Liver (tissue), 9 donors: ENCODE results near the gene TMEM221. TPM values are rescaled to one million over a fixed set of nuclear protein-coding genes. Genes with fewer than 3 reads are reported as not detected.

Source experiments
- DNase-seq: peaks from one replicate; pipeline ENCODE4 v3.0.0-alpha.2; 2017; ENCODE audit warnings: low spot score
- H3K27ac ChIP-seq, 2 donors: one replicate each; pipeline ENCODE4 v1.7.0; 2013; ENCODE audit warnings: inconsistent platforms in 2 of 2, low read length in 2 of 2, control low read depth in 1 of 2, low read depth in 1 of 2, mild to moderate bottlenecking in 1 of 2
- H3K27me3 ChIP-seq, 4 donors: one replicate each; pipeline versions ENCODE4 v1.6.1 to v1.7.0; 2013; ENCODE audit warnings: low read length in 3 of 4, inconsistent platforms in 1 of 4, mild to moderate bottlenecking in 1 of 4, moderate library complexity in 1 of 4; ENCODE audit not compliant: control insufficient read depth in 4 of 4, insufficient read depth in 4 of 4
- H3K36me3 ChIP-seq, 4 donors: one replicate each; pipeline versions ENCODE4 v1.6.1 to v1.7.0; 2013; ENCODE audit warnings: low read length in 3 of 4, mild to moderate bottlenecking in 3 of 4, low read depth in 1 of 4, moderate library complexity in 1 of 4; ENCODE audit not compliant: control insufficient read depth in 4 of 4, insufficient read depth in 3 of 4
- H3K4me1 ChIP-seq, 4 donors: one replicate each; pipeline versions ENCODE4 v1.6.1 to v1.7.0; 2013; ENCODE audit warnings: low read length in 3 of 4, mild to moderate bottlenecking in 3 of 4, moderate library complexity in 1 of 4; ENCODE audit not compliant: control insufficient read depth in 4 of 4, insufficient read depth in 4 of 4
- H3K4me3 ChIP-seq, 3 donors: one replicate each; pipeline versions ENCODE4 v1.6.1 to v1.7.0; 2013; ENCODE audit warnings: low read length in 3 of 3, control low read depth in 1 of 3, low read depth in 1 of 3, mild to moderate bottlenecking in 1 of 3
- H3K9ac ChIP-seq, 2 donors: one replicate each; pipeline ENCODE4 v1.7.0; 2013; ENCODE audit warnings: low read length in 2 of 2, mild to moderate bottlenecking in 2 of 2, moderate library complexity in 2 of 2, control low read depth in 1 of 2, low read depth in 1 of 2
- H3K9me3 ChIP-seq, 4 donors: one replicate each; pipeline versions ENCODE4 v1.6.1 to v1.7.0; 2013; ENCODE audit warnings: low read length in 3 of 4; ENCODE audit not compliant: control insufficient read depth in 4 of 4
- EGR1 ChIP-seq, 2 donors: IDR thresholded peaks; 2 replicates each; pipeline ENCODE4 v1.6.1; 2016 to 2018; ENCODE audit warnings: antibody characterized with exemption in 2 of 2, low read depth in 2 of 2
- FOXA1 ChIP-seq: IDR thresholded peaks from 2 replicates; pipeline ENCODE4 v1.6.1; 2016; ENCODE audit warnings: antibody characterized with exemption
- FOXA2 ChIP-seq: IDR thresholded peaks from 2 replicates; pipeline ENCODE4 v1.6.1; 2016; ENCODE audit warnings: antibody characterized with exemption
- GABPA ChIP-seq, 2 donors: IDR thresholded peaks in 1 of 2; conservative IDR thresholded peaks in 1 of 2; 2 replicates each; pipeline ENCODE4 v1.6.1; 2016; ENCODE audit warnings: antibody characterized with exemption in 2 of 2, mild to moderate bottlenecking in 1 of 2, moderate library complexity in 1 of 2
- HNF4A ChIP-seq, 2 donors: conservative IDR thresholded peaks; 2 replicates each; pipeline ENCODE4 v1.6.1; 2016; ENCODE audit warnings: antibody characterized with exemption in 2 of 2, mild to moderate bottlenecking in 2 of 2
- HNF4G ChIP-seq: IDR thresholded peaks from 2 replicates; pipeline ENCODE4 v1.6.1; 2016; ENCODE audit warnings: antibody characterized with exemption
- JUND ChIP-seq, 2 donors: IDR thresholded peaks; 2 replicates each; pipeline ENCODE4 v1.6.1; 2016; ENCODE audit warnings: antibody characterized with exemption in 2 of 2
- MAX ChIP-seq: IDR thresholded peaks from 2 replicates; pipeline ENCODE4 v1.6.1; 2016; ENCODE audit warnings: antibody characterized with exemption
- NR2F2 ChIP-seq: IDR thresholded peaks from 2 replicates; pipeline ENCODE4 v1.6.1; 2016; ENCODE audit warnings: antibody characterized with exemption
- RAD21 ChIP-seq, 2 donors: IDR thresholded peaks; 2 replicates each; pipeline ENCODE4 v1.6.1; 2016; ENCODE audit warnings: antibody characterized with exemption in 2 of 2, mild to moderate bottlenecking in 2 of 2
- RXRA ChIP-seq, 2 donors: IDR thresholded peaks; 2 replicates each; pipeline ENCODE4 v1.6.1; 2017 to 2018; ENCODE audit warnings: antibody characterized with exemption in 2 of 2, mild to moderate bottlenecking in 1 of 2
- SP1 ChIP-seq: IDR thresholded peaks from 2 replicates; pipeline ENCODE4 v1.6.1; 2018; ENCODE audit warnings: antibody characterized with exemption, mild to moderate bottlenecking
- TAF1 ChIP-seq: conservative IDR thresholded peaks from 2 replicates; pipeline ENCODE4 v1.6.1; 2016; ENCODE audit warnings: antibody characterized with exemption, mild to moderate bottlenecking
- YY1 ChIP-seq: IDR thresholded peaks from 2 replicates; pipeline ENCODE4 v1.6.1; 2016; ENCODE audit warnings: antibody characterized with exemption, mild to moderate bottlenecking
- WGBS: extraction: QIAGEN DNeasy Blood & Tissue Kit; methylation state at CpG from one replicate; pipeline ENCODE4 v1.1.7; 2013; 5-methylcytosine and 5-hydroxymethylcytosine counted together
- polyA plus RNA-seq, 2 donors: library from polyadenylated mRNA; stranded (reverse) in 1 of 2; unstranded in 1 of 2; fragments of 200-250 nt in 1 of 2; fragments of >200 nt in 1 of 2; fragmentation: Nextera tagmentation in 1 of 2; extraction: Ambion mirVana in 1 of 2; gene quantifications; one replicate each; pipeline versions ENCODE4 v1.2.1 to v1.2.3, GENCODE V29; 2013 to 2015
- total RNA-seq, 2 donors: library from RNA; depleted of rRNA; stranded (reverse); fragments of >200 nt; gene quantifications; one replicate each; pipeline ENCODE4 v1.2.3, GENCODE V29; 2014
- TF ChIP-seq, protein P1 (sequence below): IDR thresholded peaks from 2 replicates; pipeline ENCODE4 v1.6.1; 2016; ENCODE audit warnings: antibody characterized with exemption
- TF ChIP-seq, protein P2 (sequence below): IDR thresholded peaks from 2 replicates; pipeline ENCODE4 v1.6.1; 2016; ENCODE audit warnings: antibody characterized with exemption, mild to moderate bottlenecking
- TF ChIP-seq, protein P3 (sequence below): IDR thresholded peaks from 2 replicates; pipeline ENCODE4 v1.6.1; 2016; ENCODE audit warnings: antibody characterized with exemption
- TF ChIP-seq, protein P4 (sequence below): fragments of 150-350 bp; IDR thresholded peaks from 2 replicates; pipeline ENCODE4 v1.5.1; 2017; ENCODE audit warnings: improper control_type of control experiment, low read depth, low read length; ENCODE audit not compliant: missing input control
- donor health status: healthy.
- donor health status: healthy.
- donor health status: healthy.
- donor health status: healthy.
- donor health status: healthy.

Gene TMEM221
- total and polyA plus RNA-seq, 4 donors = 0.06 to 0.15 (median 0.11) TPM

DNA sequence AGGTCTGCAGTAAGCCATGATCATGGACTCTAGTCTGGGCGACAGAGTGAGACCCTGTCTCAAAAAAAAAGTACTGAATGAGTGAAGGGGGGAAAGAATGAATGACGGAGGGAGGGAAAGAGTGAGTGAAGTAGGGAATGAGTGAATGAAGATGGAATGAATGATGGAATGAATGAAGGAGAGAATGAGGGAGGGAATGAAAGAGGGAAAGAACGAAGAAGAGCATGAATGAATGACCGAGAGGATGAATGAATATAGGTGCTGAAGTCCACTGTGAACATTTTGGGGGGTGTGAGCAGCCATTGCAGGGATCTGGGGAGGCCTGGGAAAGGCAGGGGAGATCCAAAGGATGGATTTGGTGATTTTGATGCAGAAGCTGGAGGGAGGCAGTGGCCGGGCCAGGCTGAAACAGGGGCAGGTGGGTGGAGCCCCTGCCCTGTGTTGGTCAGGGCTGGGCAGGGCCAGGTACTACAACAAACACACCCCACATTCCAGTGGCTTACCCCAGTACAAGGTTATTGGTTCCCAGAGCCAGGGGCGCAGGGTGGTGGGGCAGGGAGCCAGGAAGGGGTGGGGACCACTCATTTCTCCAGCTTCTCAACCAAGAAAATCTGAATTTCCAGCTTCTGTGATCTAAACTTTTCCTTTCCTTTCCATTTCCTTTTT lies 36.2 kb upstream of the TMEM221 start:
- peaks cover 0 to 8% (median 2%) of the 10 kb centered on the region in 4 donors for H3K4me1 ChIP-seq
- H3K9me3 ChIP-seq = no peaks in the 10 kb centered on the region
- no peak for TF ChIP-seq RAD21 (IDR thresholded peaks at IDR 0.05)
- no peak for TF ChIP-seq YY1
- TF ChIP-seq FOXA1 = no peak
- TF ChIP-seq, protein P1, sequence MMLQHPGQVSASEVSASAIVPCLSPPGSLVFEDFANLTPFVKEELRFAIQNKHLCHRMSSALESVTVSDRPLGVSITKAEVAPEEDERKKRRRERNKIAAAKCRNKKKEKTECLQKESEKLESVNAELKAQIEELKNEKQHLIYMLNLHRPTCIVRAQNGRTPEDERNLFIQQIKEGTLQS = no peak
- TF ChIP-seq TAF1 = no peak
- TF ChIP-seq NR2F2 = no peak
- no peak for TF ChIP-seq SP1
- TF ChIP-seq GABPA (IDR thresholded peaks at IDR 0.05 in 1 of 2, conservative IDR thresholded peaks at IDR 0.05 in 1 of 2) = no peak
- TF ChIP-seq FOXA2 = no peak
- no peak for TF ChIP-seq RXRA (IDR thresholded peaks at IDR 0.05)
- no peak for TF ChIP-seq JUND (IDR thresholded peaks at IDR 0.05)
- no peak for TF ChIP-seq MAX
- TF ChIP-seq, protein P2, sequence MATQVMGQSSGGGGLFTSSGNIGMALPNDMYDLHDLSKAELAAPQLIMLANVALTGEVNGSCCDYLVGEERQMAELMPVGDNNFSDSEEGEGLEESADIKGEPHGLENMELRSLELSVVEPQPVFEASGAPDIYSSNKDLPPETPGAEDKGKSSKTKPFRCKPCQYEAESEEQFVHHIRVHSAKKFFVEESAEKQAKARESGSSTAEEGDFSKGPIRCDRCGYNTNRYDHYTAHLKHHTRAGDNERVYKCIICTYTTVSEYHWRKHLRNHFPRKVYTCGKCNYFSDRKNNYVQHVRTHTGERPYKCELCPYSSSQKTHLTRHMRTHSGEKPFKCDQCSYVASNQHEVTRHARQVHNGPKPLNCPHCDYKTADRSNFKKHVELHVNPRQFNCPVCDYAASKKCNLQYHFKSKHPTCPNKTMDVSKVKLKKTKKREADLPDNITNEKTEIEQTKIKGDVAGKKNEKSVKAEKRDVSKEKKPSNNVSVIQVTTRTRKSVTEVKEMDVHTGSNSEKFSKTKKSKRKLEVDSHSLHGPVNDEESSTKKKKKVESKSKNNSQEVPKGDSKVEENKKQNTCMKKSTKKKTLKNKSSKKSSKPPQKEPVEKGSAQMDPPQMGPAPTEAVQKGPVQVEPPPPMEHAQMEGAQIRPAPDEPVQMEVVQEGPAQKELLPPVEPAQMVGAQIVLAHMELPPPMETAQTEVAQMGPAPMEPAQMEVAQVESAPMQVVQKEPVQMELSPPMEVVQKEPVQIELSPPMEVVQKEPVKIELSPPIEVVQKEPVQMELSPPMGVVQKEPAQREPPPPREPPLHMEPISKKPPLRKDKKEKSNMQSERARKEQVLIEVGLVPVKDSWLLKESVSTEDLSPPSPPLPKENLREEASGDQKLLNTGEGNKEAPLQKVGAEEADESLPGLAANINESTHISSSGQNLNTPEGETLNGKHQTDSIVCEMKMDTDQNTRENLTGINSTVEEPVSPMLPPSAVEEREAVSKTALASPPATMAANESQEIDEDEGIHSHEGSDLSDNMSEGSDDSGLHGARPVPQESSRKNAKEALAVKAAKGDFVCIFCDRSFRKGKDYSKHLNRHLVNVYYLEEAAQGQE = no peak
- TF ChIP-seq, protein P3, sequence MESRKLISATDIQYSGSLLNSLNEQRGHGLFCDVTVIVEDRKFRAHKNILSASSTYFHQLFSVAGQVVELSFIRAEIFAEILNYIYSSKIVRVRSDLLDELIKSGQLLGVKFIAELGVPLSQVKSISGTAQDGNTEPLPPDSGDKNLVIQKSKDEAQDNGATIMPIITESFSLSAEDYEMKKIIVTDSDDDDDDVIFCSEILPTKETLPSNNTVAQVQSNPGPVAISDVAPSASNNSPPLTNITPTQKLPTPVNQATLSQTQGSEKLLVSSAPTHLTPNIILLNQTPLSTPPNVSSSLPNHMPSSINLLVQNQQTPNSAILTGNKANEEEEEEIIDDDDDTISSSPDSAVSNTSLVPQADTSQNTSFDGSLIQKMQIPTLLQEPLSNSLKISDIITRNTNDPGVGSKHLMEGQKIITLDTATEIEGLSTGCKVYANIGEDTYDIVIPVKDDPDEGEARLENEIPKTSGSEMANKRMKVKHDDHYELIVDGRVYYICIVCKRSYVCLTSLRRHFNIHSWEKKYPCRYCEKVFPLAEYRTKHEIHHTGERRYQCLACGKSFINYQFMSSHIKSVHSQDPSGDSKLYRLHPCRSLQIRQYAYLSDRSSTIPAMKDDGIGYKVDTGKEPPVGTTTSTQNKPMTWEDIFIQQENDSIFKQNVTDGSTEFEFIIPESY = no peak
- TF ChIP-seq HNF4A (conservative IDR thresholded peaks at IDR 0.05) = no peak
- DNase-seq = no peak
- H3K27me3 ChIP-seq = no peaks in the 10 kb centered on the region
- H3K9ac ChIP-seq = no peak overlapping the region
- no peak overlapping the region for H3K27ac ChIP-seq
- no peaks in the 10 kb centered on the region for H3K36me3 ChIP-seq
- no peak overlapping the region for H3K4me3 ChIP-seq
- whole genome bisulfite sequencing = 91% methylated on average over 6 of the region's 6 CpGs

DNA sequence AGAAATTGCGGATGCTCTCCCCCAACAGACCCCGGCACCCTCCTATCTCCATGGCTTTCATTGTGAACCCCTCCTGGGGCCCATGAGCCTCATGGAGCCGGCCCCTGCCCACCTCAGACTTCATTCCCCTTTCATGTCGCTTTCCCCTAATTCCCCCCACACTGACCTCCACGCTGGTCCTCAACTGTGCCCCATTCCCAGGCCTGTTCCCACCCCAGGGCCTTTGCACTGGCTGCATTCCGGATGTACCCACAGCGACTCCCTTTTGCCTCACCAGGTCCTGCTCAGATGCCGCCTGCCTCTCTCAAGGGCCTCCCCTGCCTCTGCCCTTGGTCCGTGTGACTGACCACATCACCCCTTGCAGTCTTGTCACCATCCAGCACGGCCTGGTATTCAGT lies 35.1 kb upstream of the TMEM221 start:
- no peak for DNase-seq
- Histone ChIP-seq H3K9me3 (no peaks in the 10 kb centered on the region), H3K27ac (no peak overlapping the region), H3K9ac (no peak overlapping the region), H3K4me3 (no peak overlapping the region), H3K4me1 (peaks cover 0 to 5% (median under 1%) of the 10 kb centered on the region in 4 donors), H3K27me3 (no peaks in the 10 kb centered on the region), H3K36me3 (no peaks in the 10 kb centered on the region)
- TF ChIP-seq HNF4G (no peak), YY1 (no peak), TAF1 (no peak), RAD21 (IDR thresholded peaks at IDR 0.05) (no peak), FOXA2 (no peak), EGR1 (IDR thresholded peaks at IDR 0.05; ENCODE audit: low read depth in 2 of 2) (no peak)
- TF ChIP-seq, protein P2 = no peak
- TF ChIP-seq, protein P4, sequence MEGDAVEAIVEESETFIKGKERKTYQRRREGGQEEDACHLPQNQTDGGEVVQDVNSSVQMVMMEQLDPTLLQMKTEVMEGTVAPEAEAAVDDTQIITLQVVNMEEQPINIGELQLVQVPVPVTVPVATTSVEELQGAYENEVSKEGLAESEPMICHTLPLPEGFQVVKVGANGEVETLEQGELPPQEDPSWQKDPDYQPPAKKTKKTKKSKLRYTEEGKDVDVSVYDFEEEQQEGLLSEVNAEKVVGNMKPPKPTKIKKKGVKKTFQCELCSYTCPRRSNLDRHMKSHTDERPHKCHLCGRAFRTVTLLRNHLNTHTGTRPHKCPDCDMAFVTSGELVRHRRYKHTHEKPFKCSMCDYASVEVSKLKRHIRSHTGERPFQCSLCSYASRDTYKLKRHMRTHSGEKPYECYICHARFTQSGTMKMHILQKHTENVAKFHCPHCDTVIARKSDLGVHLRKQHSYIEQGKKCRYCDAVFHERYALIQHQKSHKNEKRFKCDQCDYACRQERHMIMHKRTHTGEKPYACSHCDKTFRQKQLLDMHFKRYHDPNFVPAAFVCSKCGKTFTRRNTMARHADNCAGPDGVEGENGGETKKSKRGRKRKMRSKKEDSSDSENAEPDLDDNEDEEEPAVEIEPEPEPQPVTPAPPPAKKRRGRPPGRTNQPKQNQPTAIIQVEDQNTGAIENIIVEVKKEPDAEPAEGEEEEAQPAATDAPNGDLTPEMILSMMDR = no peak
- WGBS = 95% methylated on average over 10 of the region's 10 CpGs
